ENCODE results near the gene RNGTT. TPM values are rescaled to one million over a fixed set of nuclear protein-coding genes. Genes with fewer than 3 reads are reported as not detected.
A peak's percentile ranks its signal among the peaks of the same experiment; 100 is the strongest.
"Not testable (repeated sequence)": the region's sequence is repeated elsewhere in the genome, so short reads cannot be mapped to it uniquely, and the experiment has no call there.

The RNGTT gene
- 26.7 and 30.2 TPM in 2 replicates for polyA plus RNA-seq (2014; cell fraction: cytosol; rRNA removed)
- polyA plus RNA-seq (2014; cell fraction: nucleus; rRNA removed): 14.0 and 14.6 TPM in 2 replicates

DNA sequence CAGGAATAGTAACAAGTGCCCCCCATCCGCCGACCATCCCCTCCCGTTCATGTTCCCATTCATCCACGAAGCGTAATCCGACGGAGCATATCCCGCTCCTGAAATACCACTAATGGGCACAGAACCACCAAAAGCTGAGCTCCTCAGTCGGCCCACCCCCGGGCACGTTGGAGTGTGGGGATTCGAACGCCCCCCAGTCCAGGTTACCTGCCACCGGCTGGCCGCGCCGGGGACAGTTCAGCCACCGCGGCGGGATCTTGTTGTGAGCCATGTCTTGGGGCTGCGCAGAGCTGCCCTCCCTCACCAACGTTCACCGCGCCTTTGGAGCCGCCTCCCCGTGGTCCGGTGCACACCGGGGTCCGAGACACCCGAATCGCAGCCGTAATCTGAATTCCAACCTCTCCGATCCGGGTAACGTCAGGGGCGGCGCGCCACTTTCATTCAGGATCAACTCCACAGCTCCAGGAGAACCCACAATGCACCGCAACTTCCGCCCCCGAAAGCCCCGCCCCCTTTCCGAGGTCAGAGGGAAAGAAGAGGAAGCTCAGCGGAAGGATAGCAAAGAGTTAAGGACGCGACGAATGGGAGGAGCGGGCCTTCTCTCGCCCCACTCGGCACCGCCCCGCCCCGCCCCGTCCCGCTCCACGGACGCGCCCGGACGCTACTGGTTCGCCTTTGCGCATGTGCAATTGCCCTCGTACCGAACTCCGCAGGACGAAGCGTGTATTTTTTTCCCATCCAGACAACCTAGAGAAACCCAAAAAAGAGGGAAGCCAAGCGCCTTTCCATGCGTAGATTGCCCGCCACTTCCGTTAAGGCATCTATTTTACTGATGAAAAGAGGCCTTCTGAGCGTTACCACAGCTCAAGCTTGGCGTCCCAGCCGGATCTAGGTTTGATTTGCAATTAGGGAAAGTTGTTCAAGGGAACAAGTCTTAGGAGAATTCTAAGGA, at the start of gene RNGTT:
TSS of gene RNGTT (minus strand) at position 480 of the 952 bp plus-strand sequence. CDS start at position 271, 209 bp downstream.
- peak; percentile 97 for DNase-seq (ENCODE audit: low spot score)

DNA sequence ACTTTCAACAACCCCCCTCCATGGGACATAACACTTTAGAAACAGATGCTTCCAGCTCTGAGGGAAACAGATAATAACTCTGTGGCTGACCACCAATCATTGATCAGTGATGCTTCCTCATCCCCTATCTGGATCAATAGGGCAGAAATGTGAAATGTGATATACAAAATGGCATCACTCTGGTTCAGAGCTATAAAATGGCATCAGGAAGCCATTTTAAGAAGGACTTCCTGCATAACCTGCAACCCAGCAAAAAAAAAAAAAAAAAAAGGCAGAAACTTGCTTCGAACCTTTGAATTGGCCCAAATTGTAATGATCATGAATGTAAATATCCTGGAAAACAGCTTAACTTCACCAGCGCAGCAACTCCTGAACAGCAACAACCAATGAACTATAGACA, 48.0 kb upstream of the RNGTT start:
- DNase-seq (ENCODE audit: low spot score): no peak

- no peak for DNase-seq (ENCODE audit: low spot score)
Observed at GRCh38 chr6:89010825-89011224, 47.4 kb upstream of the RNGTT start.

GRCh38 chr6:89009624-89010059, 46.2 kb upstream of the RNGTT start:
- DNase-seq (ENCODE audit: low spot score): peak; percentile 44

GRCh38 chr6:89008815-89009374, 45.5 kb upstream of the RNGTT start:
- DNase-seq (ENCODE audit: low spot score): no peak

- no peak for DNase-seq (ENCODE audit: low spot score)
Observed at GRCh38 chr6:89008001-89008814, 44.8 kb upstream of the RNGTT start.

GRCh38 chr6:89007209-89008000, 44.0 kb upstream of the RNGTT start:
- no peak for DNase-seq (ENCODE audit: low spot score)

DNA sequence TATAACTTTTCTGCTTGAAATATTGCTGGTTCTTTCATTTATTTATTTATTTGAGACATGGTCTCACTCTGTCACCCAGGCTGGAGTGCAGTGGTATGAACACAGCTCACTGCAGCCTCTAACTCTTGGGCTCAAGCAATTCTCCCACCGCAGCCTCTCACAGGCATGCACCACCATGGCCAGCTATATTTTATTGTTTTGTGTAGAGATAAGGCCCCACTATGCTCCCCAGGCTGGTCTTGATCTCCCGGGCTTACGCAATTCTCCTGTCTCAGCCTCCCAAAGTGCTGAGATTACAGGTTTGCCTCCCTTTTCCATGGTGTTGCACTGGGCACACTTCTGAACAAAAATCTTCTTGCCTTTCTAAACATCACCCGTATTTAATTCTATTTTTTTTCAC, 39.1 kb upstream of the RNGTT start:
- no peak for DNase-seq (ENCODE audit: low spot score)

DNA sequence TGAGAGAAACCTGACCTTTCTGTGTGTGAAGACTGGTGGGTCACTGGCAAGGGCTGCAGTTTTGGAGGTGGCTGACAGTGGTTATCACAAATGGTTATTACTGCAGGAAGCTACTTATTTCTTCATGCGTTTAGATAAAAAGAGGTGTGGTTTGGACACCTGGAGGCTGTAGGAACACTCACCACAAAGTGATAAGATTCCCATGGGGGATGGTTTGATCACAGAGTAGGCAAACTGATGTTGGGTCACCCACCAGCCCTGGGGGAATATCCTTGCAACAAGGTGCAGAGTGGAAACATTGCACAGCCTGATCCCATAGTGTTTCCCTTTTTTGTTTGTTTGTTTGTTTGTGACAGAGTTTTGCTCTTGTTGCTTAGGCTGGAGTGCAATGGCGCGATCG, 33.9 kb upstream of the RNGTT start:
- no peak for DNase-seq (ENCODE audit: low spot score)

- peak; percentile 93 for DNase-seq (ENCODE audit: low spot score)
Observed at GRCh38 chr6:88992741-88993552, 29.5 kb upstream of the RNGTT start.

GRCh38 chr6:88989215-88989614, 25.8 kb upstream of the RNGTT start:
- DNase-seq (ENCODE audit: low spot score): no peak

DNA sequence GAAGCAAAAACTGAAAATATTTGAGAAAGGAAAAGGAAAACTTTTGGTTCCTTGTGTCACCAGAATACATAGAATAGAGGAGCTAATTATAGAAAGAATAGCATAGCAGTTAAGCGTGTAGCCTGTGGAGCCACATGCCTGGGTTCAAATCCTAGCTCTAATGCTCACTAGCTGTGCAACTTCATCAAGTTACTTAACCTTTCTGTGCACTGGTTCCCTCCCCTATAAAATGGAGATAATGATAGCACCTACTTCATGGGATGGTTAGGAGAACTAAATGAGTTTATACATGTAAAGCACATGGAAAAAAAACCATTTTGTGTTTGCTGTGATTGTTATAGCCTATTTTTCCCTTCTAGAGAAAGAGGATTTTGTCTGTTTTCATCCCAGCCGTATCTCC, 24.5 kb upstream of the RNGTT start:
- DNase-seq (ENCODE audit: low spot score): no peak

GRCh38 chr6:88985901-88986300, 22.5 kb upstream of the RNGTT start:
- no peak for DNase-seq (ENCODE audit: low spot score)

DNA sequence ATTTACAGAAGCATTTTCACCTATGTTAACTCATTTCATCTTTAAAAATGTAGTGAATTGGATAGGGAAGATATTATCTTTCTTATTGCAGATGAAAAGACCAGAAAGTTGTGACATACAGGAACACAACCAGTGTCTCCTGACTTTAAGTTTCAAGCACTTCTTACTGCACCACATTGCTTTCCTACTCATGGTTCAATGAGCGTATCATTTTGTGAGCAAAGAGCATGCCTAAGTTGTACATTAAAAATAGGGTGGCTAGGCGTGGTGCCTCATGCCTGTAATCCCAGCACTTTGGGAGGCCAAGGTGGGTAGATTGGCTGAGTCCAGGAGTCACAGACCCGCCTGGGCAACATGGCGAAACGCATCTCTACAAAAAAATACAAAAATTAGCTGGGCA, 21.2 kb upstream of the RNGTT start:
- DNase-seq (ENCODE audit: low spot score): no peak

DNA sequence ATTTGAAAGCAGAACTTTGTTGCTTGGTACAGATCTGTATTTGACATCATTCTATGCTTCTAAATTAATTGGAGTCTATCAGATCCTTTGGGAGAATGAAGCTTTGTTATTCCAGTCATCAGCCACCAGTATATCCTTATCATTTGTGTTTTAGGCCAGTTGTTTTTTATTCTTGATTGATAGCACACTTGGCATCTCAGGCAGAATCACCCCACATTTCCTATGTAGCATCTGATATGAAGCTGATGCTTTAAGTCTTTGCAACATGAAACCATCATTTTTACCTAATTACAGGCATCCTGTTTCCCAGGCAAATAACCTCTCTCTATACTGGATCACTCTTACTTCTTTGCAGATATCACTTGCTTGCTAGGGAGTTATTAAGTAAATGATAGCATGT, 20.7 kb upstream of the RNGTT start:
- DNase-seq (ENCODE audit: low spot score): peak; percentile 51

DNA sequence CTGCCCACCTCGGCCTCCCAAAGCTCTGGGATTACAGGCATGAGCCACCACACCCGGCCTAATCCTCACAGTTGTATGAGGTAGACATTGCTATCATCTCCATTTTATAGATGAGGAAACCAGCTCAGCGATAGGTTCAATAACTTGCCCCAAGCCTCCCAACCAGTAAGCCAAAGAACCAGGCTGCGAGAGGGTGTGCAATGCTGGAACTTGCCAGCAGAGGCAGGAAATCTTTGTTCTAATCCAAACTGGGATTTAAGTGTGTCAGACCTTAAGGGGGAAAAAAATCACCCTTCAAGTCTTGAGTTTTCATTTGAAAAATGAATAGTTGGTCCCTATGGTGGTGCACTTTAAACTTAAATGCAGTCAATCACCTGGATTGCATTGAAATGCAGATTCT, 20.1 kb upstream of the RNGTT start:
- peak; percentile 59 for DNase-seq (ENCODE audit: low spot score)

DNA sequence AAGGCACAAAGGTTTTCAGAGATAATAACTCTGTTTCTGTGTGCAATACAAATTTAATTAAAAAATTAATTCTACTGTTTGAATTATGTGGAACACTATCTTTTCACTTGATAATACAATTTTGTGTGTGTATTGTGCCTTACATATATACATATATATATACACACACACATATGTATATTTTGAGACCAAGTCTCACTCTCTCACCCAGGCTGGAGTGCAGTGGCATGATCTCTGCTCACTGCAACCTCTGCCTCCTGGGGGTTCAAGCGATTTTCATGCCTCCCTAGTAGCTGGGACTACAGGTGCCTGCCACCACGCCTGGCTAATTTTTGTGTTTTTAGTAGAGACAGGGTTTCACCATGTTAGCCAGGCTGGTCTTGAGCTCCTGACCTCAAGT, 19.7 kb upstream of the RNGTT start:
- DNase-seq (ENCODE audit: low spot score): not testable (repeated sequence)

DNA sequence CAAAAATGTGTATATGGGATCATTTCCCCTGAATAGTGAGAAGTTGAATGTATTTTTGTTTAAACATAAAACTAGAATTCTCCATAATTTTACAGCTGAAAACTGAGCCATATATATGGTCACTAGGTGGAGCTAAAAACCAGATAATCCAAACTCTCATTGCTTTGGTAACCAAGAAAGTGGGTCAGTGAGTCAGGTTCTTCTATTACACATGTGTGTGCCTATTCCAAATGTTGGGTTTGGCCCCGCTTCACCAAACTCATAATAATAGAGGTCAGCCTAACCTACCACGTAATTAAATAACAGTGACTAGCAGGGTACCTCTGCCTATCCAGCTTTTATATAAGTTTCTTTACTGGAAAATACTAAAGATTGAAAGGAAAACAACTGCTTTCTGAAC, 19.3 kb upstream of the RNGTT start:
- DNase-seq (ENCODE audit: low spot score): peak; percentile 58

GRCh38 chr6:88975369-88975768, 12.0 kb upstream of the RNGTT start:
- no peak for DNase-seq (ENCODE audit: low spot score)
